ENCODE measurements around the gene FHIP1B.
"Not testable (repeated sequence)": the region's sequence is repeated elsewhere in the genome, so short reads cannot be mapped to it uniquely, and the experiment has no call there.

FHIP1B gene

GRCh38 chr11:6234387-6235107 is at the start of gene FHIP1B:
FHIP1B (minus strand) TSS chr11:6234636; CDS start chr11:6224516, 10,120 bp downstream.
- DNase-seq: peak; percentile 98

- no peak for DNase-seq
Observed at GRCh38 chr11:6283453-6284023, 49.1 kb upstream of the FHIP1B start.

GRCh38 chr11:6280809-6281208 is 46.4 kb upstream of the FHIP1B start:
- not testable (repeated sequence) for DNase-seq

GRCh38 chr11:6273188-6273587 is 38.8 kb upstream of the FHIP1B start:
- no peak for DNase-seq

- DNase-seq: no peak
Observed at GRCh38 chr11:6271598-6271997, 37.2 kb upstream of the FHIP1B start.

- DNase-seq: no peak
Observed at GRCh38 chr11:6270584-6271246, 36.3 kb upstream of the FHIP1B start.

- DNase-seq: no peak
Observed at GRCh38 chr11:6269994-6270393, 35.6 kb upstream of the FHIP1B start.

- DNase-seq: no peak
Observed at GRCh38 chr11:6268820-6269219, 34.4 kb upstream of the FHIP1B start.

GRCh38 chr11:6263662-6264061 is 29.2 kb upstream of the FHIP1B start:
- DNase-seq: no peak

- no peak for DNase-seq
Observed at GRCh38 chr11:6260207-6260726, 25.8 kb upstream of the FHIP1B start.

GRCh38 chr11:6258571-6259081 is 24.2 kb upstream of the FHIP1B start:
- no peak for DNase-seq

GRCh38 chr11:6258141-6258540 is 23.7 kb upstream of the FHIP1B start:
- no peak for DNase-seq

- no peak for DNase-seq
Observed at GRCh38 chr11:6253197-6253596, 18.8 kb upstream of the FHIP1B start.

GRCh38 chr11:6251990-6252473 is 17.6 kb upstream of the FHIP1B start:
- no peak for DNase-seq

- peak; percentile 43 for DNase-seq
Observed at GRCh38 chr11:6251120-6251733, 16.8 kb upstream of the FHIP1B start.

GRCh38 chr11:6249770-6250555 is 15.5 kb upstream of the FHIP1B start:
- DNase-seq: no peak

- not testable (repeated sequence) for DNase-seq
Observed at GRCh38 chr11:6248897-6249296, 14.5 kb upstream of the FHIP1B start.

GRCh38 chr11:6248248-6248647 is 13.8 kb upstream of the FHIP1B start:
- DNase-seq: no peak

GRCh38 chr11:6245536-6245935 is 11.1 kb upstream of the FHIP1B start:
- DNase-seq: no peak

- DNase-seq: no peak
Observed at GRCh38 chr11:6241316-6241715, 6.9 kb upstream of the FHIP1B start.

- DNase-seq: no peak
Observed at GRCh38 chr11:6240781-6241180, 6.3 kb upstream of the FHIP1B start.

- no peak for DNase-seq
Observed at GRCh38 chr11:6240139-6240538, 5.7 kb upstream of the FHIP1B start.

Data from activated CD4-positive, alpha-beta T cell treated with anti-CD3 and anti-CD28 coated beads, Interleukin-2, amount 50 U/mL, for 1 hour (primary cell).